HCT116 (cell line): ENCODE results near the gene RPL26. TPM values are rescaled to one million over a fixed set of nuclear protein-coding genes. Genes with fewer than 3 reads are reported as not detected.

Experiments used
- ATAC-seq: fragments of 200-7000 bp; cut with Tn5 transposase; 2 replicates; pipeline ENCODE4 v1.9.1; 2020; ENCODE audit warnings: mild to moderate bottlenecking, moderate library complexity
- BruUV-seq: library from RNA; stranded (reverse); fragments of 400-500 nt; replicated peaks from 2 replicates; lab custom pipeline; 2021; lab: Mats Ljungman, UMichigan
- CTCF ChIA-PET: fragments of 300-600 bp; sonication (Branson Sonifier 250); formaldehyde crosslinking; loops from one replicate; lab custom pipeline; 2021; ENCODE audit warnings: antibody characterized with exemption; lab: Charles Lee
- POLR2A ChIA-PET: fragments of 300-600, 350-600 bp; sonication (Branson Sonifier 250); formaldehyde crosslinking; loops from one replicate; lab custom pipeline; 2021; ENCODE audit warnings: antibody characterized with exemption; lab: Charles Lee
- RAD21 ChIA-PET, 2 experiments: fragments of 300-600 bp; sonication (Branson Sonifier 250); formaldehyde crosslinking; loops; one replicate each; lab custom pipeline; 2023; ENCODE audit warnings: low total read pairs in 2 of 2; ENCODE audit not compliant: uncharacterized antibody in 2 of 2, unreplicated experiment in 2 of 2, low non-redundant PET in 1 of 2; lab: Charles Lee
- DNase-seq: peaks from one replicate; pipeline ENCODE4 v3.0.0-alpha.2; 2010; ENCODE audit warnings: low read depth, low spot score
- H2AFZ ChIP-seq: fragments of 200-600 bp; shearing (Covaris generic), sonication (generic); 2 replicates; pipeline ENCODE4 v1.6.1; 2017; ENCODE audit warnings: low read depth, mixed run types, mixed read lengths, antibody characterized with exemption, low read length; ENCODE audit not compliant: poor library complexity, severe bottlenecking
- H3K27ac ChIP-seq: 2 replicates; pipeline ENCODE4 v1.5.1; 2012; ENCODE audit warnings: low read depth, low read length
- H3K27me3 ChIP-seq: fragments of 200-600 bp; sonication (generic); 2 replicates; pipeline ENCODE4 v1.6.1; 2016; ENCODE audit warnings: mixed run types, low read length, mixed read lengths; ENCODE audit not compliant: insufficient read depth
- H3K36me3 ChIP-seq, 2 experiments: fragments of 200-500 bp in 1 of 2; fragments of 200-600 bp in 1 of 2; sonication (Bioruptor generic) in 1 of 2; sonication (generic) in 1 of 2; 2 replicates each; pipeline versions ENCODE4 v1.5.1 to v1.6.1; 2014 to 2016; ENCODE audit warnings: low read length in 2 of 2, inconsistent platforms in 1 of 2, mixed read lengths in 1 of 2, mixed run types in 1 of 2; ENCODE audit not compliant: insufficient read depth in 2 of 2, control insufficient read depth in 1 of 2
- H3K4me1 ChIP-seq, 2 experiments: fragments of 200-600 bp in 1 of 2; sonication (generic) in 1 of 2; 2 replicates each; pipeline versions ENCODE4 v1.5.1 to v1.6.1; 2012 to 2017; ENCODE audit warnings: low read length in 2 of 2, inconsistent platforms in 1 of 2, mild to moderate bottlenecking in 1 of 2, mixed read lengths in 1 of 2, mixed run types in 1 of 2, moderate library complexity in 1 of 2; ENCODE audit not compliant: insufficient read depth in 2 of 2, control insufficient read depth in 1 of 2
- H3K4me2 ChIP-seq: fragments of 200-600 bp; sonication (generic); 2 replicates; pipeline ENCODE4 v1.6.1; 2017; ENCODE audit warnings: mixed run types, low read length, mixed read lengths
- H3K4me3 ChIP-seq, 2 experiments: fragments of 200-600 bp in 1 of 2; sonication (generic) in 1 of 2; replicated peaks in 1 of 2; 2 replicates each; pipeline ENCODE4 v1.5.1; 2011 to 2016; ENCODE audit warnings: low read length in 2 of 2, control low read depth in 1 of 2, low read depth in 1 of 2, mild to moderate bottlenecking in 1 of 2, mixed read lengths in 1 of 2, mixed run types in 1 of 2
- H3K79me2 ChIP-seq: fragments of 200-600 bp; sonication (generic); 2 replicates; pipeline ENCODE4 v1.6.1; 2017; ENCODE audit warnings: mild to moderate bottlenecking, mixed run types, low read length, moderate library complexity, mixed read lengths; ENCODE audit not compliant: insufficient read depth
- H3K9ac ChIP-seq: fragments of 200-600 bp; sonication (generic); 2 replicates; pipeline ENCODE4 v1.6.1; 2016; ENCODE audit warnings: low read length, mixed read lengths
- H3K9me2 ChIP-seq: fragments of 200-600 bp; sonication (generic), shearing (Covaris generic); 2 replicates; pipeline ENCODE4 v1.6.1; 2017; ENCODE audit warnings: mixed run types, mild to moderate bottlenecking, moderate library complexity; ENCODE audit not compliant: insufficient read depth
- H3K9me3 ChIP-seq, 2 experiments: fragments of 200-500 bp in 1 of 2; fragments of 200-600 bp in 1 of 2; sonication (Bioruptor generic) in 1 of 2; sonication (generic) in 1 of 2; 2 replicates each; pipeline ENCODE4 v1.6.1; 2014 to 2017; ENCODE audit warnings: low read length in 2 of 2, mixed read lengths in 2 of 2, inconsistent platforms in 1 of 2, low read depth in 1 of 2, mild to moderate bottlenecking in 1 of 2, mixed run types in 1 of 2, moderate library complexity in 1 of 2; ENCODE audit not compliant: control insufficient read depth in 1 of 2, insufficient read depth in 1 of 2
- H4K20me1 ChIP-seq: fragments of 200-600 bp; sonication (generic), shearing (Covaris generic); 2 replicates; pipeline ENCODE4 v1.6.1; 2017; ENCODE audit warnings: mixed run types, mild to moderate bottlenecking, moderate library complexity; ENCODE audit not compliant: insufficient read depth
- CBX3 ChIP-seq: IDR thresholded peaks from 2 replicates; pipeline ENCODE4 v1.6.1; 2012; ENCODE audit warnings: low read depth
- CEBPB ChIP-seq: IDR thresholded peaks from 2 replicates; pipeline ENCODE4 v1.6.1; 2012; ENCODE audit warnings: low read depth
- CTCF ChIP-seq, 3 experiments: fragments of 200-600 bp in 1 of 3; sonication (generic) in 1 of 3; IDR thresholded peaks in 2 of 3; conservative IDR thresholded peaks in 1 of 3; 2 replicates each; pipeline ENCODE4 v1.5.1; 2012 to 2017; ENCODE audit warnings: low read depth in 2 of 3, low read length in 2 of 3, antibody characterized with exemption in 1 of 3, borderline replicate concordance in 1 of 3, control low read depth in 1 of 3, mild to moderate bottlenecking in 1 of 3, mixed read lengths in 1 of 3, mixed run types in 1 of 3, moderate library complexity in 1 of 3; ENCODE audit not compliant: insufficient read depth in 1 of 3
- EGR1 ChIP-seq: IDR thresholded peaks from 2 replicates; pipeline ENCODE4 v1.6.1; 2012; ENCODE audit warnings: low read depth
- EZH2 ChIP-seq: fragments of 200-600 bp; sonication (generic); IDR thresholded peaks from 2 replicates; pipeline ENCODE4 v1.6.1; 2017; ENCODE audit warnings: antibody characterized with exemption, mixed run types
- EZH2phosphoT487 ChIP-seq: fragments of 200-600 bp; IDR thresholded peaks from 2 replicates; pipeline ENCODE4 v1.6.1; 2018; ENCODE audit warnings: antibody characterized with exemption, borderline replicate concordance
- JUND ChIP-seq: IDR thresholded peaks from 2 replicates; pipeline ENCODE4 v1.6.1; 2012
- MAX ChIP-seq: IDR thresholded peaks from 2 replicates; pipeline ENCODE4 v1.6.1; 2012
- POLR2A ChIP-seq: IDR thresholded peaks from 2 replicates; pipeline ENCODE4 v1.7.0; 2011; ENCODE audit warnings: borderline replicate concordance; ENCODE audit not compliant: insufficient read depth, insufficient read length; ENCODE audit errors: extremely low read depth
- POLR2AphosphoS5 ChIP-seq: IDR thresholded peaks from 2 replicates; pipeline ENCODE4 v1.6.1; 2011; ENCODE audit warnings: mild to moderate bottlenecking, low read depth, low read length, moderate library complexity
- RAD21 ChIP-seq: IDR thresholded peaks from 2 replicates; pipeline ENCODE4 v1.6.1; 2012; ENCODE audit warnings: low read depth, mild to moderate bottlenecking
- TCF7L2 ChIP-seq: IDR thresholded peaks from 2 replicates; pipeline ENCODE4 v1.7.0; 2011; ENCODE audit warnings: borderline replicate concordance, inconsistent platforms; ENCODE audit not compliant: insufficient read depth, insufficient read length; ENCODE audit errors: extremely low read depth
- YY1 ChIP-seq: IDR thresholded peaks from 2 replicates; pipeline ENCODE4 v1.6.1; 2011; ENCODE audit warnings: low read length, low read depth, moderate library complexity, mild to moderate bottlenecking; ENCODE audit not compliant: insufficient replicate concordance; ENCODE audit errors: extremely low read depth
- ZFX ChIP-seq: fragments of 450-650 bp; IDR thresholded peaks from 2 replicates; pipeline ENCODE4 v1.6.1; 2017
- ZNF274 ChIP-seq: fragments of 200-500 bp; sonication (Bioruptor generic); IDR thresholded peaks from 2 replicates; pipeline ENCODE4 v1.6.1; 2014; ENCODE audit warnings: mild to moderate bottlenecking, low read depth, low read length, inconsistent platforms
- intact Hi-C: fragments of 100-400 bp; cut with micrococcal nuclease; formaldehyde crosslinking; loops from 2 replicates; pipeline ENCODE4 v1.10.0; 2022
- total RNA-seq: library from RNA; stranded (reverse); gene quantifications from one replicate; pipeline ENCODE4 v1.2.1, GENCODE V29; 2021; ENCODE audit not compliant: unreplicated experiment
- TF ChIP-seq, protein P1 (sequence below): IDR thresholded peaks from 2 replicates; pipeline ENCODE4 v1.6.1; 2012; ENCODE audit warnings: low read depth

The RPL26 gene
- total RNA-seq, 1 experiment from 2014 or later: 2,603 TPM

- DNase-seq: no peak
- no peak overlapping the region for H3K27ac ChIP-seq
- TF ChIP-seq RAD21 (no peak), EGR1 (no peak), CEBPB (no peak), ZNF274 (no peak), POLR2A (no peak), JUND (no peak)
- TF ChIP-seq, all 23 proteins: peak for 0
- Histone ChIP-seq H3K4me2 (no peak overlapping the region), H3K4me3 (no peak overlapping the region), H3K9me2 (no peaks in the 10 kb centered on the region), H3K4me1 (peaks cover 0 to 8% of the 10 kb centered on the region in 2 experiments; a peak in 1 of 4 replicates), H4K20me1 (no peaks in the 10 kb centered on the region), H3K9ac (no peak overlapping the region), H3K27me3 (no peaks in the 10 kb centered on the region), H3K36me3 (no peaks in the 10 kb centered on the region), H3K9me3 (no peaks in the 10 kb centered on the region), H3K79me2 (no peaks in the 10 kb centered on the region), H2AFZ (no peak overlapping the region)
- ChIA-PET RAD21 (no interaction called here), CTCF (interaction anchor here (1.0 kb wide), 1 partner anchor 300 kb away, joined by 3 read pairs; no protein-coding TSS in a partner anchor), POLR2A (interaction anchor here (1.5 kb wide), 1 partner anchor 16 kb away, joined by 4 read pairs; the partner anchor contains the start of gene KRABD2)
- no TSS peak for BruUV-seq
- intact Hi-C loops: no loop called here
- no peak for ATAC-seq
Observed at GRCh38 chr17:8360751-8361150, 22.2 kb downstream of the RPL26 start.

DNA sequence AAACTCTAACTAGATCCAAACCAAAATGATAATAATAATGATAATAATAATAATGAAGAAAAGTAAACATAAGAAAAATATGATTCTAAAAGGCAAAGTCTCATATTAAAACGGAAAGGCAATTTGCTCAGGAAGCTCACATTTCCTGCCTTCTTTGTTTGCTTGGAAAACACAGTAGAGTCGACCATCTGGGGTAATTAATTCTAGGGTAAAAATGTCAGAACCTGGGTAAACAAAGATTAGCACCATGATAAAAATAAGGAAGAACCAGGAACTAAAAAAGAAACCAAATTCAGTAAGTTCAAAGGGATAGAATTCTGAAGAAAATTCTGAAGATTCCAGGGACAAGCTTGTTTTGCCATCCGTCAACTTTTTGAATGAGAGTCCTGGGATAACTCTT is 22.7 kb downstream of the RPL26 start:
- Histone ChIP-seq H4K20me1 (no peaks in the 10 kb centered on the region), H3K4me3 (no peak overlapping the region), H3K27ac (no peak overlapping the region), H3K4me1 (peaks cover 0 to 8% of the 10 kb centered on the region in 2 experiments; a peak in 1 of 4 replicates), H2AFZ (no peak overlapping the region), H3K4me2 (no peak overlapping the region), H3K36me3 (no peaks in the 10 kb centered on the region), H3K9ac (no peak overlapping the region), H3K9me3 (no peaks in the 10 kb centered on the region), H3K9me2 (no peaks in the 10 kb centered on the region), H3K27me3 (no peaks in the 10 kb centered on the region), H3K79me2 (no peaks in the 10 kb centered on the region)
- CTCF ChIA-PET: interaction anchor here (1.0 kb wide), 1 partner anchor 300 kb away, joined by 3 read pairs; no protein-coding TSS in a partner anchor
- RAD21 ChIA-PET: no interaction called here
- POLR2A ChIA-PET: interaction anchor here (1.5 kb wide), 1 partner anchor 17 kb away, joined by 4 read pairs; the partner anchor contains the start of gene KRABD2
- DNase-seq: no peak
- BruUV-seq: no TSS peak
- ATAC-seq: no peak
- intact Hi-C loops: no loop called here
- TF ChIP-seq EZH2phosphoT487 (no peak), CBX3 (no peak), POLR2AphosphoS5 (no peak), ZFX (no peak), TCF7L2 (no peak), YY1 (no peak), EZH2 (no peak), CTCF (IDR thresholded peaks at IDR 0.05 in 2 of 3, conservative IDR thresholded peaks at IDR 0.05 in 1 of 3; ENCODE audit: borderline replicate concordance in 1 of 3, insufficient read depth in 1 of 3, low read depth in 2 of 3, low read length in 2 of 3) (no peak), ZNF274 (no peak), MAX (no peak), JUND (no peak)
- TF ChIP-seq, protein P1, sequence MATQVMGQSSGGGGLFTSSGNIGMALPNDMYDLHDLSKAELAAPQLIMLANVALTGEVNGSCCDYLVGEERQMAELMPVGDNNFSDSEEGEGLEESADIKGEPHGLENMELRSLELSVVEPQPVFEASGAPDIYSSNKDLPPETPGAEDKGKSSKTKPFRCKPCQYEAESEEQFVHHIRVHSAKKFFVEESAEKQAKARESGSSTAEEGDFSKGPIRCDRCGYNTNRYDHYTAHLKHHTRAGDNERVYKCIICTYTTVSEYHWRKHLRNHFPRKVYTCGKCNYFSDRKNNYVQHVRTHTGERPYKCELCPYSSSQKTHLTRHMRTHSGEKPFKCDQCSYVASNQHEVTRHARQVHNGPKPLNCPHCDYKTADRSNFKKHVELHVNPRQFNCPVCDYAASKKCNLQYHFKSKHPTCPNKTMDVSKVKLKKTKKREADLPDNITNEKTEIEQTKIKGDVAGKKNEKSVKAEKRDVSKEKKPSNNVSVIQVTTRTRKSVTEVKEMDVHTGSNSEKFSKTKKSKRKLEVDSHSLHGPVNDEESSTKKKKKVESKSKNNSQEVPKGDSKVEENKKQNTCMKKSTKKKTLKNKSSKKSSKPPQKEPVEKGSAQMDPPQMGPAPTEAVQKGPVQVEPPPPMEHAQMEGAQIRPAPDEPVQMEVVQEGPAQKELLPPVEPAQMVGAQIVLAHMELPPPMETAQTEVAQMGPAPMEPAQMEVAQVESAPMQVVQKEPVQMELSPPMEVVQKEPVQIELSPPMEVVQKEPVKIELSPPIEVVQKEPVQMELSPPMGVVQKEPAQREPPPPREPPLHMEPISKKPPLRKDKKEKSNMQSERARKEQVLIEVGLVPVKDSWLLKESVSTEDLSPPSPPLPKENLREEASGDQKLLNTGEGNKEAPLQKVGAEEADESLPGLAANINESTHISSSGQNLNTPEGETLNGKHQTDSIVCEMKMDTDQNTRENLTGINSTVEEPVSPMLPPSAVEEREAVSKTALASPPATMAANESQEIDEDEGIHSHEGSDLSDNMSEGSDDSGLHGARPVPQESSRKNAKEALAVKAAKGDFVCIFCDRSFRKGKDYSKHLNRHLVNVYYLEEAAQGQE: no peak
